GM19023 (cell line): Measurements from ENCODE around the gene KIRREL3.

Experiments used
- ATAC-seq: cut with Tn5 transposase; IDR thresholded peaks from one replicate; pipeline ENCODE4 v1.9.1; 2021; ENCODE audit warnings: mild to moderate bottlenecking, moderate library complexity; ENCODE audit not compliant: unreplicated experiment

Gene KIRREL3

DNA sequence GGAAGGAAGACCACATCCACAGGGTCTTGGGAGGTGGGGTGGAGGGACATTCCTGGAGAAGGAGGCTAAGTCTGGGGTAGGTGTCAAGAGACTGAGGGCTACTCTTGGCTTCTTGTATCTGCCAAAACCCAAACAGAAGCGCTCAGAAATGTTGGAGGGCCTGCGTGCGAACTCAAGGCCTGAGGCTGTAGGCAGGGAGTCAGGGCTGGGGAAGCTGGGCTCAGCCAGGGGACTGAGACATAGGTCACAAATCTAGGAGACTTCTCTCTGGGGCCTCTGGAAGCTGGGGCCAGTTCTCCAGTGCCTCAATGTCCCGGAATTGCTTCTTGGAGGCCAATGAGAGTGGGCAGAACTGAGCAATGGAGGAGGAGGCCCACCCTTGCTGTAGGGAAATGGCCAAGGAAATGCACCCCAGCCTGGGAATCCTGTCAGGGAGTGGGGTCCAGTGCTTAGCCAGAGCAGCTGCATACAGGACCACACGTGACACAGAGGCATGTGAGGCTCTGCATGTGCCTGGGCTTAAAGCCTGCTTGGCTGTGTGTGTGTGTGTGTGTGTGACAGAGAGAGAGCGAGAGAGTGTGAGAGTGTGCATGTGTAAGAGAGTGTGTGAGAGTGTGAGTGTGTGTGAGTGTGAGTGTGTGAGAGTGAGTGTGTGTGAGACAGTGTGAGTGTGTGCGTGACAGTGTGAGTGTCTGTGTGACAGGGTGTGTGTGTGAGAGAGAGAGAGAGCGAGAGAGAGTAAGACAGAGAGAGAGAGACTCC is 503.8 kb downstream of the KIRREL3 start:
- no peak for ATAC-seq

DNA sequence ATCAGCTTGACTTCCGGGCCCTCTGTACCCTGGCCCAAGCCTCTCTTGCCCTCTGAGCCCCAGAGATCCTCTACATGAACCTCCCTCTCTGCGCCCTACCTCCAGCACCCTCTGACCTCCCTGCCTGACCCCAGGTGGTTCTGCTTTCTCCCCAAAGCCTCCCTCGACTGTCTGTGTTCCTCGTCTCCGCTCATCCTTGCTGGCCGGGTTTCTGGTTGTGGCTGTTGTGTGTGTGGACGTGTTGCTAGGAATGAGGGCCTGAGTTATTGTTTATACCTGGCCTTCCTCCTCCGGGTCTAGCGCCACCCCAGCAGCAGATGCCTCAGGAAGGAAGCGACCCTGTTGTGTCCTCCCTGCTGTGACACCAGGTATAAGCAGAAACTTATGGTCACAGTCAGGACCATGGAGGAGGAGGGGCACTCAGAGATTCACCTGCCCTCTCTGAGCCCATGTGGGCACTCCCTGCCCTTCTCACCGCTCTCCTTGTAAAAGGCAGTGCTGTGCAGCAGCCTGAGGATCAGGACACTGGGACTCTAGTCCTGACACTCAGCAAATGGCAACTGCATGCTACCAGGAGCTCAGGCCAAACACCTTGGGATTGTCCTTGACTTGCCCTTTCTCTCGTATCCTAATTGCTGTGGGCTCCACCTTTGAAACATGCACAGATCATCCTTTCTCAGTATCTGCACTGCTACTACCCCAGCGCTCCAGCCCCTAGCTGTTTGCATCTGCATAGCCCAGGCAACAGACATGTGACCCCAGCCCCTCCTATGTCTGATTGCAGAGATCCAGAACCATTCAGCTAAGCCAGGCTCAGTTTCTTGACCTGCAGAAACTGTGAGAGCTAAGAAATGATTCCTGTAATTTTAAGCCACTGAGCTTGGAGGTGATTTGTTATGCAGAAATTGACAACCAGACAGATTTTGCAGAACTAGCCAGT is 505.0 kb downstream of the KIRREL3 start:
- ATAC-seq: no peak

DNA sequence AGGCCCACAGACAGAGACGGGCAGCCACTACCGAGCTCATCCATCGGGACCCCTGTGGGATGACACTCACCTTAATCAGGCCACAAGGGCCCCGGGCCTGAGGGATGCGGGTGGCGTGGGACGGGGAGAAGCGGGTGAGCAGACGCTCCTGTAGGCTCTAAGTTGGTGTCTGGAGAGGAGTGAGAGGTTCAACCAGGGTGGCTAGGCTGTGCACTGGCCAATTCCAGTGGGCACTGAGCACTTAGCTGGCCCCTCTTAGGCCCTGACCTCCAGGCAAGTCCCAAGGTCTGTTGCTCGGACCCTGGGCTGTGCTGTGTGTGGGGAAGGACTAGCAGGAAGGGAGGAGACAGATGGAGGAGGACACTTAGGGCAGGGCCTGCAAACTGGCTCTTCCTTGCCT is 505.7 kb downstream of the KIRREL3 start:
- ATAC-seq: no peak

GRCh38 chr11:126492331-126493082 is 508.1 kb downstream of the KIRREL3 start:
- no peak for ATAC-seq

- ATAC-seq: no peak
Observed at GRCh38 chr11:126491092-126491491, 509.5 kb downstream of the KIRREL3 start.

DNA sequence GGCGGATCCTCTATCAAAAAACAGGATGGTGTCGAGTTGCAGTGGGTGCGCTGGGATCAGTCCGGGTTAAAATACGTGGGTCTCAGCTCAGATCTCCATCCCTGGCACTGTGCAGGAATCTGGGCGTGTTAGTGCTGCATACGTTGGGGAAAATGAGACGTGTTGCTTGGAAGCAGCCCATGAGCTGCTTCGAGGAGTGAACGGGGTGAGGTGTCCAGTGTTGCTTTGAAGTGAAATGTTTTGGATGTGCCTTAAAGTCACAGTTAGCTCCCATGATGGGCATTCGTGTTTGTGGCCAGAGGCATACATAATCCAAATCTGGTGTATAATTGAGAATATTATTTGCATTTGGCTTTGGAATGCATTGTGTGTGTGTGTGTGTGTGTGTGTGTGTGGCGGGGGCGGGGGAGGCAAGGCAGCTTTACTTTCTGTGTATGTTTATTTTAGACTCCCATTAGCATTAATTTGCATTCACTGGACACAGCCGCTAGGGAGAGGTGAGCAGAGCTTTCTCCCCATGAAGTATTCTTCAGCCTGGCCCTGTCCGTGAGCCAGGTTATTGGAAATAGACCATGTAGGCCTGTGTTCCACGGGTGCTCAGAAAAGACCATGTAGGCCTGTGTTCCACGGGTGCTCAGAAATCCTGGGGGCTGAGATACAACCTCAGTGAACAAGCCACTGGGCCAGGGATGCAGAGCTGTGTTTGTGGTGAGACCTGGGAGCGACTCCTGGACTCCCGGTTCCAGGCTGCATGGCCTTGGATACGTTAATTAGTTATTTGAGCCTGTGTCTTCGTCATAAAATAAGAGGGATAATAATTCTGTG is 510.5 kb downstream of the KIRREL3 start:
- ATAC-seq: no peak

GRCh38 chr11:126488591-126489370 is 511.8 kb downstream of the KIRREL3 start:
- no peak for ATAC-seq

- ATAC-seq: no peak
Observed at GRCh38 chr11:126487711-126488110, 512.9 kb downstream of the KIRREL3 start.

DNA sequence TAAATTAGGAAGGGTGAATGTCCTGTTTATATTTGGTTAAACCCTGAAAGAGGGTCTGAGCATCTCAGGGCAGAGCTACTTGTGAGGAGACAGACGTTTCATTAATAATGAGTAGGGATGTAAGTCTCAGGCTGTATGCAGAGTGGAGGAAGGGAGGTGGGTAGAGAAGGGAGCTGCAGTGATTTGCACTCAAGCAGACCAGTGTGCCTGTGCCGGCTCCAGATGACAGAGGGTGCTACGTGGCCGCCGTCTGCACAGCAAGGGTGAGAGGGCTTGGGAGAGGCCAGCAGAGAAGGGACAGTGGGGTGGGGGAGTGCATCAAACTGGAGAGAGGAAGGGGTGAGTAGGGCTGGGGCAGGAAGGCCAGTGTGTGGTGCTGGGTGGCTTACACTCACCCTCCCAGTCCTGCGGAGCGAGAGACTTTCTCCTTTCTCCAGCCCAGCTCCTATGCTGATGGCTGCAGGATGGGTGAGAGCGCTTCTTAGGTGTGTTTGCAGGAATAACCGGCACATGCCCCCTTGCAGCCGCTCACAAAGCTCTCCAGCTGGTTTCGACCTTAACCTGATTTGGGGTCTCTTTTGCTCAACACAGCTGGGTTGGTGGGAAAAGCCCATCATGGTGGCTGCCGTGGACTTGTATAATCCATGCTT is 514.5 kb downstream of the KIRREL3 start:
- ATAC-seq: no peak

DNA sequence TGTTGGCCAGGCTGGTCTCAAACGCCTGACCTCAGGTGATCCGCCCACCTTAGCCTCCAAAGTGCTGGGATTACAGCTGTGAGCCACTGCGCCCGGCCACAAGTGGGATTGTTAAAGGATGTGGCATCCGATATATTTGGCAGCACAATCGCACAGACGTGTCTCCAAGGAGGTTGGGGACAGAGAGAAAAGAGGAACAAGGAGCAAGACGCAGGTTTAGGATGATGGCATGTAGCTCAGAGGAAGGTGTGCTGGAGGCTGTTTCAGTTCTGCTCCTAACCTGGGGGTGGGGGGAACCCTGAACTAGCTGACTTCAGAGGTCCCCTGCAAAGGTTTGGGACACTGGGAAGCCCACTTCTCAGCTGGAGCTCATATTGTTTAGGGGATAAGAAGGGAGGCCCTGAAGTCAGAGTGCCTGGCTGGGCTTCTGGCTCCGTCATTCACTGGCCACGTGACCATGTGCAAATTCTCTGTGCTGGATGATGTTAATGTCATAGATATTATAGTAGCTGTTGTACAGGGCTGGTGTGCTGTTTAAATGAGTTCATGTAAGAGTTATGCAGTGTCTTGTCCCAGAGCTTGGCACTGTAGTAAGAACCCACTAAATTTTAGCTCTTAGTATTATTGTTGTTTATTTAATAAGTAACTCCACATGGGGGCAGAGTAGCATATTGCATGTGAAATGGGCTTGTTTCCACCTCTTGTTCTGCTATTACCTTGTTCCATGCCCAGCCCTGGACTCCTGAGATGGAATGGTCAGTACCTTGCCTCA is 515.4 kb downstream of the KIRREL3 start:
- no peak for ATAC-seq

GRCh38 chr11:126484266-126484665 is 516.3 kb downstream of the KIRREL3 start:
- ATAC-seq: no peak

- no peak for ATAC-seq
Observed at GRCh38 chr11:126483621-126484195, 516.9 kb downstream of the KIRREL3 start.

GRCh38 chr11:126482586-126483108 is 517.9 kb downstream of the KIRREL3 start:
- no peak for ATAC-seq

DNA sequence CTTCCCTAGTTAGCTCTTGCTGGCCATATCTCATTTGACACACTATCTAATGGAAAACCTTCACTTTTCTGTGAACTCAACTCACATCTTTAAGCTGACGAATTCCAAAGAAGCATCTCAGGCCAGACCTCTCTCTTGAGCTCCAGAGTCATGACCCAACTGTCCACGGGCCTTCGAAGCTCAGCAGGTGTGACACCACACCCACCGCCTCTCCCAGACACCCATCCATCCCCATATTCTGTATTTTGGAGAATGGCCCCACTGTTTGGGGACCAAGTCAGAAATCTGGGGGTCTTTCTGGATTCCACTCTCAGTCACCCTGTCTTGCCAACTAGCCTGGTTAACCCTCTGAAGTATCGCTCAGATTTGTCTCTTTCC is 519.3 kb downstream of the KIRREL3 start:
- no peak for ATAC-seq

GRCh38 chr11:126480410-126481302 is 519.9 kb downstream of the KIRREL3 start:
- ATAC-seq: peak; percentile 72

GRCh38 chr11:126480015-126480409 is 520.6 kb downstream of the KIRREL3 start:
- no peak for ATAC-seq
